ENCODE measurements around the gene ANKRD27. TPM values are rescaled to one million over a fixed set of nuclear protein-coding genes. Genes with fewer than 3 reads are reported as not detected.

The ANKRD27 gene
- polyA plus RNA-seq, 1 donor from 2014 or later, result 24.6 TPM

DNA sequence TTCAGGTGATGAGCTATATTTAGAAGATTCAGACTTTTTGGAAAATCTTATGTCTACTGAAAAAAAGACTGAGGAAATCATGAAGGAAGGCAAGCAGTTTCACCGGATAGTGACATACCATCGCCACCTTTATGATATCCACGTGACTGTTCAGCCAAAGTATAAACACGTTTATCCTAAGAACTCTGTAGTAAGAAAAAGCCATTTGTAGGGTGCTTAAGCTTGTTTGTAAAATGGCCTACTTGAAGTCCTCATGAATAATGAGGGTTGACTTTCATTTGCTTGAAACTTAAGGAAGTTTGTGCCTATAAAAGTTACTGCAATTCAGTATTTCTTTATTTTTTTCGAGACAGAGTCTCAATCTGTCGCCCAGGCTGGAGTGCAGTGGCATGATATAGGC is 36.8 kb upstream of the ANKRD27 start:
- Histone ChIP-seq H4K20me1 (ENCODE audit: insufficient read depth) (no peaks in the 10 kb centered on the region), H3K36me3 (ENCODE audit: insufficient read depth, low read length) (no peaks in the 10 kb centered on the region), H3K9ac (ENCODE audit: low read length) (no peak overlapping the region), H3K9me2 (ENCODE audit: insufficient read depth, low read length) (no peaks in the 10 kb centered on the region), H3F3A (ENCODE audit: insufficient read depth, low read length, poor library complexity, severe bottlenecking) (no peaks in the 10 kb centered on the region), H3K9me3 (ENCODE audit: low read length) (no peaks in the 10 kb centered on the region), H3K79me2 (replicated peaks; ENCODE audit: insufficient read depth, low read length) (no peaks in the 10 kb centered on the region), H2AFZ (ENCODE audit: low read depth, low read length) (no peak overlapping the region), H3K4me3 (ENCODE audit: low read length) (no peak overlapping the region), H3K27me3 (ENCODE audit: insufficient read depth, low read depth, low read length) (no peaks in the 10 kb centered on the region), H3K4me2 (ENCODE audit: low read length) (no peak overlapping the region), H3K27ac (ENCODE audit: low read length) (no peak overlapping the region)
- TF ChIP-seq SMC3 (conservative IDR thresholded peaks at IDR 0.05; ENCODE audit: poor library complexity), result no peak
- no peak for TF ChIP-seq MXI1 (conservative IDR thresholded peaks at IDR 0.05; ENCODE audit: poor library complexity, severe bottlenecking)
- no peak for TF ChIP-seq RAD21 (conservative IDR thresholded peaks at IDR 0.05)
- TF ChIP-seq POLR2AphosphoS5 (IDR thresholded peaks at IDR 0.05), result no peak
- TF ChIP-seq, protein P1, sequence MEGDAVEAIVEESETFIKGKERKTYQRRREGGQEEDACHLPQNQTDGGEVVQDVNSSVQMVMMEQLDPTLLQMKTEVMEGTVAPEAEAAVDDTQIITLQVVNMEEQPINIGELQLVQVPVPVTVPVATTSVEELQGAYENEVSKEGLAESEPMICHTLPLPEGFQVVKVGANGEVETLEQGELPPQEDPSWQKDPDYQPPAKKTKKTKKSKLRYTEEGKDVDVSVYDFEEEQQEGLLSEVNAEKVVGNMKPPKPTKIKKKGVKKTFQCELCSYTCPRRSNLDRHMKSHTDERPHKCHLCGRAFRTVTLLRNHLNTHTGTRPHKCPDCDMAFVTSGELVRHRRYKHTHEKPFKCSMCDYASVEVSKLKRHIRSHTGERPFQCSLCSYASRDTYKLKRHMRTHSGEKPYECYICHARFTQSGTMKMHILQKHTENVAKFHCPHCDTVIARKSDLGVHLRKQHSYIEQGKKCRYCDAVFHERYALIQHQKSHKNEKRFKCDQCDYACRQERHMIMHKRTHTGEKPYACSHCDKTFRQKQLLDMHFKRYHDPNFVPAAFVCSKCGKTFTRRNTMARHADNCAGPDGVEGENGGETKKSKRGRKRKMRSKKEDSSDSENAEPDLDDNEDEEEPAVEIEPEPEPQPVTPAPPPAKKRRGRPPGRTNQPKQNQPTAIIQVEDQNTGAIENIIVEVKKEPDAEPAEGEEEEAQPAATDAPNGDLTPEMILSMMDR (IDR thresholded peaks at IDR 0.05; ENCODE audit: poor library complexity, severe bottlenecking), result no peak
- no peak for TF ChIP-seq EP300 (conservative IDR thresholded peaks at IDR 0.05; ENCODE audit: poor library complexity, severe bottlenecking)
- no peak for TF ChIP-seq EZH2 (IDR thresholded peaks at IDR 0.05; ENCODE audit: borderline replicate concordance, insufficient read depth, low read length, poor library complexity, severe bottlenecking)
- TF ChIP-seq, protein P2, sequence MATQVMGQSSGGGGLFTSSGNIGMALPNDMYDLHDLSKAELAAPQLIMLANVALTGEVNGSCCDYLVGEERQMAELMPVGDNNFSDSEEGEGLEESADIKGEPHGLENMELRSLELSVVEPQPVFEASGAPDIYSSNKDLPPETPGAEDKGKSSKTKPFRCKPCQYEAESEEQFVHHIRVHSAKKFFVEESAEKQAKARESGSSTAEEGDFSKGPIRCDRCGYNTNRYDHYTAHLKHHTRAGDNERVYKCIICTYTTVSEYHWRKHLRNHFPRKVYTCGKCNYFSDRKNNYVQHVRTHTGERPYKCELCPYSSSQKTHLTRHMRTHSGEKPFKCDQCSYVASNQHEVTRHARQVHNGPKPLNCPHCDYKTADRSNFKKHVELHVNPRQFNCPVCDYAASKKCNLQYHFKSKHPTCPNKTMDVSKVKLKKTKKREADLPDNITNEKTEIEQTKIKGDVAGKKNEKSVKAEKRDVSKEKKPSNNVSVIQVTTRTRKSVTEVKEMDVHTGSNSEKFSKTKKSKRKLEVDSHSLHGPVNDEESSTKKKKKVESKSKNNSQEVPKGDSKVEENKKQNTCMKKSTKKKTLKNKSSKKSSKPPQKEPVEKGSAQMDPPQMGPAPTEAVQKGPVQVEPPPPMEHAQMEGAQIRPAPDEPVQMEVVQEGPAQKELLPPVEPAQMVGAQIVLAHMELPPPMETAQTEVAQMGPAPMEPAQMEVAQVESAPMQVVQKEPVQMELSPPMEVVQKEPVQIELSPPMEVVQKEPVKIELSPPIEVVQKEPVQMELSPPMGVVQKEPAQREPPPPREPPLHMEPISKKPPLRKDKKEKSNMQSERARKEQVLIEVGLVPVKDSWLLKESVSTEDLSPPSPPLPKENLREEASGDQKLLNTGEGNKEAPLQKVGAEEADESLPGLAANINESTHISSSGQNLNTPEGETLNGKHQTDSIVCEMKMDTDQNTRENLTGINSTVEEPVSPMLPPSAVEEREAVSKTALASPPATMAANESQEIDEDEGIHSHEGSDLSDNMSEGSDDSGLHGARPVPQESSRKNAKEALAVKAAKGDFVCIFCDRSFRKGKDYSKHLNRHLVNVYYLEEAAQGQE (IDR thresholded peaks at IDR 0.05; ENCODE audit: borderline replicate concordance), result no peak
- TF ChIP-seq TAF1 (IDR thresholded peaks at IDR 0.05; ENCODE audit: low read depth), result no peak

DNA sequence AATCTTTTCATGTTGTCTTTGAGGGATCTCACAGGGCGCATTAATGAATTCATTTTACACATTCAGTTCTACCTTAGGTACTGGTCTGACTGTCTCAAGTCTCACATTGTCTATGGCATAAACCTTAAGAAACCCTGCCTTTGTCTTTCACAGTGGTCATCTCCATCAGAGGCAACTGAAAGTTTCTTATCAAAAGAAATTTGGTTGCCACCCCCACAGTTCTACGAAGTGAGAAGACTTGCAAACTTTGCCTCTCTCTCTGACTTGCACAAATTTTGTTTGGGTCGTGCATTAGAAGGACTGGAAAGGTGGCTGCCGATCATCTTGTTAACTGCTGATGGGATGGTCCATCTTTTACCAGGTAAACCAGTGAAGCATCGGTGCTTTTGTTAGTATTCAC is 34.1 kb upstream of the ANKRD27 start:
- TF ChIP-seq EZH2 (IDR thresholded peaks at IDR 0.05; ENCODE audit: borderline replicate concordance, insufficient read depth, low read length, poor library complexity, severe bottlenecking) (no peak), MXI1 (conservative IDR thresholded peaks at IDR 0.05; ENCODE audit: poor library complexity, severe bottlenecking) (no peak), POLR2AphosphoS5 (IDR thresholded peaks at IDR 0.05) (no peak), RAD21 (conservative IDR thresholded peaks at IDR 0.05) (no peak)
- TF ChIP-seq, protein P2 (IDR thresholded peaks at IDR 0.05; ENCODE audit: borderline replicate concordance), result no peak

More for the DNA sequence above, 34.1 kb upstream of the ANKRD27 start:
- no peaks in the 10 kb centered on the region for H3K9me2 ChIP-seq (ENCODE audit: insufficient read depth, low read length)
- H3K4me2 ChIP-seq (ENCODE audit: low read length), result no peak overlapping the region
- H3K9ac ChIP-seq (ENCODE audit: low read length), result no peak overlapping the region
- no peaks in the 10 kb centered on the region for H3F3A ChIP-seq (ENCODE audit: insufficient read depth, low read length, poor library complexity, severe bottlenecking)
- no peak overlapping the region for H3K4me3 ChIP-seq (ENCODE audit: low read length)
- no peak overlapping the region for H3K27ac ChIP-seq (ENCODE audit: low read length)
- no peaks in the 10 kb centered on the region for H3K27me3 ChIP-seq (ENCODE audit: insufficient read depth, low read depth, low read length)
- H3K36me3 ChIP-seq (ENCODE audit: insufficient read depth, low read length), result no peaks in the 10 kb centered on the region
- H2AFZ ChIP-seq (ENCODE audit: low read depth, low read length), result no peak overlapping the region
- H3K79me2 ChIP-seq (replicated peaks; ENCODE audit: insufficient read depth, low read length), result no peaks in the 10 kb centered on the region
- no peaks in the 10 kb centered on the region for H3K9me3 ChIP-seq (ENCODE audit: low read length)
- H4K20me1 ChIP-seq (ENCODE audit: insufficient read depth), result no peaks in the 10 kb centered on the region

All from neural cell (in vitro differentiated cells).